WI38 (cell line): Measurements from ENCODE around the gene EPB41L3.

ENCODE experiments used
- H3K4me3 ChIP-seq: 2 replicates; pipeline ENCODE4 v1.5.1; 2011; ENCODE audit warnings: low read depth, mild to moderate bottlenecking, control low read depth, low read length
- TF ChIP-seq, protein P1 (sequence below): IDR thresholded peaks from 2 replicates; pipeline ENCODE4 v1.5.1; 2012; ENCODE audit warnings: low read depth, mild to moderate bottlenecking, control low read depth, low read length

EPB41L3 gene

DNA sequence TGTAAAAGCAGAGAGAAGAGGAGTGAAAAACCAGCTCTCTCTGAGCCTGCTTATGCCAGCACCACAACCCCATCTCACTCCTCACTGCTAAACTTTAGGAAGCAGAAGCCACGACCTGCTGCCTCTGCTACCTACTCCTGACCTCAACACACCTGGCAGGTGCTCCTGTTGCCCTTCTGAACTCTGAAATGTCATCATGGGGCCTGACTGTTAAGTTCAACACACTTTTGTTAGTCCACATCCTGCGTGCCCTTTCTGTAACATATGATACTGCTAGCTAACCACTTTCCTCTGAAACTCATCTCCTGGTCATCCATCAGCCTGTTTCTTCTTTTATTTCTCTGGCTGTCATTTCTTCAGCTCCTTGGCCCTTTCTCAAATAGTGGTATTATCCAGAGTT lies 118.1 kb downstream of the EPB41L3 start:
- TF ChIP-seq, protein P1, sequence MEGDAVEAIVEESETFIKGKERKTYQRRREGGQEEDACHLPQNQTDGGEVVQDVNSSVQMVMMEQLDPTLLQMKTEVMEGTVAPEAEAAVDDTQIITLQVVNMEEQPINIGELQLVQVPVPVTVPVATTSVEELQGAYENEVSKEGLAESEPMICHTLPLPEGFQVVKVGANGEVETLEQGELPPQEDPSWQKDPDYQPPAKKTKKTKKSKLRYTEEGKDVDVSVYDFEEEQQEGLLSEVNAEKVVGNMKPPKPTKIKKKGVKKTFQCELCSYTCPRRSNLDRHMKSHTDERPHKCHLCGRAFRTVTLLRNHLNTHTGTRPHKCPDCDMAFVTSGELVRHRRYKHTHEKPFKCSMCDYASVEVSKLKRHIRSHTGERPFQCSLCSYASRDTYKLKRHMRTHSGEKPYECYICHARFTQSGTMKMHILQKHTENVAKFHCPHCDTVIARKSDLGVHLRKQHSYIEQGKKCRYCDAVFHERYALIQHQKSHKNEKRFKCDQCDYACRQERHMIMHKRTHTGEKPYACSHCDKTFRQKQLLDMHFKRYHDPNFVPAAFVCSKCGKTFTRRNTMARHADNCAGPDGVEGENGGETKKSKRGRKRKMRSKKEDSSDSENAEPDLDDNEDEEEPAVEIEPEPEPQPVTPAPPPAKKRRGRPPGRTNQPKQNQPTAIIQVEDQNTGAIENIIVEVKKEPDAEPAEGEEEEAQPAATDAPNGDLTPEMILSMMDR = no peak
- H3K4me3 ChIP-seq = no peak overlapping the region

DNA sequence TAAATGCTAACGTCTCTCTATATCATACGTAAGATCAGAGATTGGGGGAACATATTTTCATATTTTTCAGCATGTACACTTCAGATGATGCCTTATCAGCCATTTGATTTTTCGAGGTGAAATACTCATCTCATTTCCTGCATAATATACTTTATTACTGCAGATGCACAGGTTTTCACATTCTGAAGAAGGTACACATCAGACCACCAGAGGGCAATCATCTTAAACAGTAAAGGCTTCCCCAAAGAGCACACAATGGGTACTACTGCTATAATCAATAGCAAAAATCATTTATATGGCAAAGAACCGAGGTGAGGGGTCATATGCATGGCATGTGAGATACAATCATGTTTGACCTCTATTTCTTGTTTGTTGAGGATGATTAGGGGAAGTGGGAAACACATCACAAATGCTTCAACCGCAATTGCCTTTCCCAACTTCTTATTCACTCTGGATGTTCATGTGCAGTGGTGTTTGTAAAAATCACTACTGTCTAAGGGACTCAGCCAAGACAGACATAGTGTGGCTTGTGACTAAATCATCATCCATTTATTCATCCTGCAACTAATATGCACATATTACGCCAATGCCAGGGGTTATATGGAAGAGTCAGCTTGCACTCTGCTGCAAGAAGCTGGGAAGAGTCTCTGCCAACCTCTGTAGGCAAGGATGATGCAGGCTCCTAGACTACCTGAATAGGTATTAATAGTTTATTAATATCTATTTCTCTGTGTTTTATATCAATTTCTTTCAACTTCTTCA lies 118.7 kb downstream of the EPB41L3 start:
- TF ChIP-seq, protein P1 = 0 out of 2 replicates have a peak, but pooled peaks have one; percentile 29
- no peak overlapping the region for H3K4me3 ChIP-seq

DNA sequence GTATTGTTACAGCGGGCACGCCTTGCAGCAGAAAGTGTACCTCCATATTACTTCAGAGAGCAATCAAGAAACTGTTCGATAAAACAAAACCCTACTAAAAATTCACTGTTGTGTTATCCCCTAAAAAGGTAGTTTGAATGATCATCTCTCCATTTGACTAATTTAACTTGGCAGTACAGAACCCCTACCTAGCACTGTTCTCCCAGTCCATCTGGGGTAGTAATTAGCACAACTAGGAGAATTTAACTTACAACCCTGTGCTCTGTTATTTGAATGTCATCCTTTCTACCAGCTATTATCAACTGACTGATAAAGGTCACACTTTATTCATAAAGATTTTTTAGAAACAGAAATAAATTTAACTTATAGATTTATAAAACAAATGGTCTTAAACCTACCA lies 121.2 kb downstream of the EPB41L3 start:
- TF ChIP-seq, protein P1 = no peak
- no peak overlapping the region for H3K4me3 ChIP-seq

DNA sequence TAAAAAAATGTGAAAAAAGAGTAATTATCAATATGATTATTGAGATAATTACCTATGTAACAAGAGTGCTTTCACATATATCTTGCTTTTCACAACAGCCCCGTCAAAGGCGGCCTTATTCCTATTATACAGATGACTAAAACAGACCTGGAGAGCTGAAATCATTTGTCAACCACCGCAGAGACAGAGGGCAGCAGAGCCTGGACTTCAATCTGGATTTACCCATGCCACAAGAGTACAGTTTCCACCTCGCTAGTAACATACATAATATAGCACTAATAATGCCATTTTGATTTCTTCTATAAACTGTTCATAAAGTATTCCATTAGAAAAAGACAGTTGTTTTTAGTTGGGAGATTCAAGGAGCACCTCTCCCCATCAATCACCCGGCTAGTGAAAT lies 121.8 kb downstream of the EPB41L3 start:
- TF ChIP-seq, protein P1 = no peak
- no peak overlapping the region for H3K4me3 ChIP-seq

DNA sequence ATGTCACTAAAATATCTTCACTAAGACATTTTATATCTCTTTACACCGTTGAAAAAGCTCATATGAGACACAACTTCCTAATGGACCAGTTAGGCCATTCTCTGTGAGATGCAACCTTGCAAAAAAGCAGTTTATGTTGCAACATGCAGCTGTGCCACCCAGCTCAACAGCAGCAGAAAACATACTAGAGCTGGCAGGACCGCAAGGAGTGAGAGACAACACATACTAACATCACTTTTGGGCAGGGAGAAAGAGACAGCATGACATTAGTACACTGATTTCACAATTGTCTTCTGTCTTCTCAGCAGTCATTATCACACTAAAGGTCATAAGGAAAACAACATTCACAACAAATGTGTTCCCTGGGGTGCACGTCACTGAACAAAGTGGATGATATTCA lies 122.9 kb downstream of the EPB41L3 start:
- H3K4me3 ChIP-seq = no peak overlapping the region
- TF ChIP-seq, protein P1 = no peak

DNA sequence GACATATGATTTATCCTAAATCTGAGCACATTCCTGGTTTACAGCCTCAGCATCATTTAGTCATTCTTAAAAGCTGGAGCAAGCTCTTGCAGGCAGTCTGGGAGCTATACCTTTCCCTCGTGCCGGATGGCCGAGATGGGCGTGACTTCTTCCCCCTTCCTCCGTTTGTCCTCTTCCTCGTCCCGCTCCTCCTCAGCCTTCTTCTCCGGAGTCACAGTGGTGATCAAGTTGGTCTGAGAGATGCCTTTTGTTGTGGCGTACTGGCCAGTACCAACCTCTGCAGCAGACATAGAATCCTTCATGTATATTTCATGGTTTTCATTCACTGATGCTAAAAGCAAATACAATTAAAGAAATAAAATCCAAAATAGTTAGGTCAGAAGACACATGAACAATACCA lies 124.2 kb downstream of the EPB41L3 start:
- TF ChIP-seq, protein P1 = no peak
- no peak overlapping the region for H3K4me3 ChIP-seq

DNA sequence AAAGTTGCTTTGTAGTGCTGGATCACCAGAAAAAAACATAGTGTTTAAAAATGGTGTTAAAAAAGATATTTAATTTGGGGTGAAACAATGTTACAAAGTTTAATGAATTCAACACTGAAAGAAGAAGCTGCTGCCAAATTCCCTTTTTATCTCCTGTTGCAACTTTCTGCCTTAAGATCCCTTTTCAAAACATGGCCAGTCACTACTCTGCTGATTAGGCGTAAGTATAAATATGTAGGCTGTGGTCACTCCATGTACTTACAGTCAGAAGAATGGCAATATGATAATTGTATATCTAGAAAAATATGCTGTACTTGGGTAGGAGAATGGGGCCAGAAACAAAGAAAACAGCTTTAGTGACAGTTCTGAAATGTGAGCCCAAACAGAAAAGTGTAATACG lies 124.8 kb downstream of the EPB41L3 start:
- TF ChIP-seq, protein P1 = no peak

More for the DNA sequence above, 124.8 kb downstream of the EPB41L3 start:
- no peak overlapping the region for H3K4me3 ChIP-seq
